ENCODE data around the gene TMEM272. TPM values are rescaled to one million over a fixed set of nuclear protein-coding genes. Genes with fewer than 3 reads are reported as not detected.

The TMEM272 gene
- total RNA-seq, 3 donors from 2014 or later (not counting 1 experiment from before 2014, with no cell fraction given) = 0.08 TPM; not detected in 2

GRCh38 chr13:51814071-51814470 lies 30.9 kb downstream of the TMEM272 start:
- Histone ChIP-seq H3K36me3 (ENCODE audit: control insufficient read depth, insufficient read depth, low read length) (no peaks in the 10 kb centered on the region), H3K27me3 (ENCODE audit: control insufficient read depth, insufficient read depth, low read length) (no peaks in the 10 kb centered on the region), H3K4me3 (ENCODE audit: low read length) (no peak overlapping the region), H3K4me1 (ENCODE audit: control insufficient read depth, insufficient read depth, low read length) (peaks cover 26% of the 10 kb centered on the region), H3K9me3 (ENCODE audit: control insufficient read depth, insufficient read depth, low read length) (no peaks in the 10 kb centered on the region), H3K27ac (ENCODE audit: low read length) (no peak overlapping the region)
- no peak for TF ChIP-seq CTCF (IDR thresholded peaks at IDR 0.05)
- 100% methylated on average over 2 of the region's 2 CpGs for WGBS (ENCODE audit: insufficient coverage)
- Mint-ChIP-seq H3K27ac (no peak overlapping the region), H3K27me3 (ENCODE audit: low read depth in 2 of 2) (peaks cover 7 to 9% of the 10 kb centered on the region in 2 donors), H3K9me3 (no peaks in the 10 kb centered on the region), H3K4me3 (no peak overlapping the region), H3K36me3 (no peaks in the 10 kb centered on the region), H3K4me1 (peaks cover 17 to 23% of the 10 kb centered on the region in 2 donors)
- intact Hi-C loops (cut with micrococcal nuclease) = loop anchor here (2.0 kb wide), 1 partner anchor 35 kb away; no protein-coding TSS in a partner anchor
- DNase-seq (no peak), ATAC-seq (no peak)

GRCh38 chr13:51811920-51812451 lies 33.0 kb downstream of the TMEM272 start:
- Histone ChIP-seq H3K36me3 (ENCODE audit: control insufficient read depth, insufficient read depth, low read length) (no peaks in the 10 kb centered on the region), H3K4me1 (ENCODE audit: control insufficient read depth, insufficient read depth, low read length) (peaks cover 26% of the 10 kb centered on the region), H3K27ac (ENCODE audit: low read length) (no peak overlapping the region), H3K9me3 (ENCODE audit: control insufficient read depth, insufficient read depth, low read length) (no peaks in the 10 kb centered on the region), H3K27me3 (ENCODE audit: control insufficient read depth, insufficient read depth, low read length) (no peaks in the 10 kb centered on the region), H3K4me3 (ENCODE audit: low read length) (no peak overlapping the region)
- Mint-ChIP-seq H3K36me3 (no peaks in the 10 kb centered on the region), H3K4me1 (peaks cover 17% of the 10 kb centered on the region in 2 donors), H3K27me3 (ENCODE audit: low read depth in 2 of 2) (peaks cover 0 to 6% of the 10 kb centered on the region in 2 donors), H3K27ac (peak overlapping the region; percentile 27 to 71), H3K9me3 (no peaks in the 10 kb centered on the region), H3K4me3 (no peak overlapping the region)
- 37% methylated on average over 4 of the region's 4 CpGs for WGBS (ENCODE audit: insufficient coverage)
- intact Hi-C loops (cut with micrococcal nuclease) = no loop called here
- DNase-seq (no peak), ATAC-seq (peak; percentile 27 to 73 (median 56))
- no peak for TF ChIP-seq CTCF (IDR thresholded peaks at IDR 0.05)

GRCh38 chr13:51811046-51811445 lies 33.9 kb downstream of the TMEM272 start:
- DNase-seq = no peak
- H3K4me1 ChIP-seq (ENCODE audit: control insufficient read depth, insufficient read depth, low read length) = peaks cover 26% of the 10 kb centered on the region
- 62% methylated on average over 12 of the region's 12 CpGs for WGBS (ENCODE audit: insufficient coverage)
- Mint-ChIP-seq H3K4me1 (peaks cover 17% of the 10 kb centered on the region in 2 donors), H3K27ac (no peak overlapping the region), H3K9me3 (no peaks in the 10 kb centered on the region), H3K36me3 (no peaks in the 10 kb centered on the region), H3K4me3 (no peak overlapping the region), H3K27me3 (ENCODE audit: low read depth in 2 of 2) (no peaks in the 10 kb centered on the region)
- H3K27me3 ChIP-seq (ENCODE audit: control insufficient read depth, insufficient read depth, low read length) = no peaks in the 10 kb centered on the region
- H3K27ac ChIP-seq (ENCODE audit: low read length) = no peak overlapping the region
- H3K4me3 ChIP-seq (ENCODE audit: low read length) = no peak overlapping the region
- H3K36me3 ChIP-seq (ENCODE audit: control insufficient read depth, insufficient read depth, low read length) = no peaks in the 10 kb centered on the region
- no peak for TF ChIP-seq CTCF (IDR thresholded peaks at IDR 0.05)
- H3K9me3 ChIP-seq (ENCODE audit: control insufficient read depth, insufficient read depth, low read length) = no peaks in the 10 kb centered on the region
- no peak for ATAC-seq
- intact Hi-C loops (cut with micrococcal nuclease) = no loop called here

- no peak overlapping the region for H3K4me3 ChIP-seq (ENCODE audit: low read length)
- H3K27me3 Mint-ChIP-seq (ENCODE audit: low read depth in 2 of 2) = no peaks in the 10 kb centered on the region
- no peak overlapping the region for H3K27ac ChIP-seq (ENCODE audit: low read length)
- intact Hi-C loops (cut with micrococcal nuclease) = no loop called here
- no peaks in the 10 kb centered on the region for H3K36me3 Mint-ChIP-seq
- no peak for ATAC-seq
- H3K4me1 ChIP-seq (ENCODE audit: control insufficient read depth, insufficient read depth, low read length) = peaks cover 27% of the 10 kb centered on the region
- H3K27me3 ChIP-seq (ENCODE audit: control insufficient read depth, insufficient read depth, low read length) = no peaks in the 10 kb centered on the region
- peaks cover 24 to 28% of the 10 kb centered on the region in 2 donors for H3K4me1 Mint-ChIP-seq
- H3K9me3 Mint-ChIP-seq = no peaks in the 10 kb centered on the region
- no peak overlapping the region for H3K4me3 Mint-ChIP-seq
- H3K27ac Mint-ChIP-seq = no peak overlapping the region
- H3K9me3 ChIP-seq (ENCODE audit: control insufficient read depth, insufficient read depth, low read length) = no peaks in the 10 kb centered on the region
- TF ChIP-seq CTCF (IDR thresholded peaks at IDR 0.05) = no peak
- H3K36me3 ChIP-seq (ENCODE audit: control insufficient read depth, insufficient read depth, low read length) = no peaks in the 10 kb centered on the region
- no peak for DNase-seq
Observed at GRCh38 chr13:51808811-51809210, 36.2 kb downstream of the TMEM272 start.
